H1 (cell line): ENCODE results near the gene CORT. TPM values are rescaled to one million over a fixed set of nuclear protein-coding genes. Genes with fewer than 3 reads are reported as not detected.

ENCODE experiments used
- CTCF ChIA-PET: fragments of 300-600 bp; sonication (Branson Sonifier 250); formaldehyde crosslinking; loops from one replicate; lab custom pipeline; 2021; ENCODE audit not compliant: partially characterized antibody; lab: Charles Lee
- POLR2A ChIA-PET: fragments of 300-600 bp; sonication (Branson Sonifier 250); formaldehyde crosslinking; loops from one replicate; lab custom pipeline; 2021; ENCODE audit warnings: inconsistent platforms; ENCODE audit not compliant: partially characterized antibody; lab: Charles Lee
- DNase-seq, 2 experiments: peaks; one replicate each; pipeline versions ENCODE4 v3.0.0 to v3.0.0-alpha.2; 2010 to 2022; ENCODE audit warnings: low spot score in 2 of 2, low read depth in 1 of 2, mixed read lengths in 1 of 2
- FAIRE-seq: peaks from 2 replicates; lab custom pipeline; 2011; peaks lifted over from hg19 to GRCh38; lab: Jason Lieb, UNC
- H2AFZ ChIP-seq: 2 replicates; pipeline ENCODE4 v1.8.1; 2012; ENCODE audit warnings: low read length, inconsistent platforms
- H2AK5ac ChIP-seq: 2 replicates; pipeline ENCODE4 v1.6.1; 2013; ENCODE audit warnings: low read depth, low read length
- H2BK120ac ChIP-seq: replicated peaks from 2 replicates; pipeline ENCODE3; 2013; ENCODE audit warnings: low read depth, low read length, inconsistent platforms
- H2BK12ac ChIP-seq: 2 replicates; pipeline ENCODE4 v1.6.1; 2013; ENCODE audit warnings: low read depth, low read length
- H2BK15ac ChIP-seq: 2 replicates; pipeline ENCODE4 v1.6.1; 2013; ENCODE audit warnings: low read length
- H2BK20ac ChIP-seq: 2 replicates; pipeline ENCODE4 v1.6.1; 2013; ENCODE audit warnings: low read length
- H2BK5ac ChIP-seq: 2 replicates; pipeline ENCODE4 v1.6.1; 2013; ENCODE audit warnings: low read depth, low read length
- H3K14ac ChIP-seq: 2 replicates; pipeline ENCODE4 v1.6.1; 2013; ENCODE audit warnings: inconsistent platforms; ENCODE audit not compliant: insufficient read length
- H3K18ac ChIP-seq: 2 replicates; pipeline ENCODE4 v1.6.1; 2013; ENCODE audit warnings: low read length; ENCODE audit errors: extremely low read depth
- H3K23ac ChIP-seq: 2 replicates; pipeline ENCODE4 v1.6.1; 2013; ENCODE audit warnings: inconsistent platforms; ENCODE audit not compliant: insufficient read length
- H3K23me2 ChIP-seq: 2 replicates; pipeline ENCODE4 v1.6.1; 2013; ENCODE audit warnings: low read depth, low read length
- H3K27ac ChIP-seq: 2 replicates; pipeline ENCODE4 v1.6.1; 2011; ENCODE audit warnings: low read depth, low read length, inconsistent platforms
- H3K27me3 ChIP-seq, 4 experiments: replicated peaks in 1 of 4; 1 replicate in 1 of 4; 2 replicates in 3 of 4; pipeline versions ENCODE4 v1.6.1 to v1.8.1; 2011 to 2013; ENCODE audit warnings: low read length in 3 of 4, mild to moderate bottlenecking in 3 of 4, inconsistent platforms in 2 of 4, mixed read lengths in 2 of 4, moderate library complexity in 1 of 4; ENCODE audit not compliant: control insufficient read depth in 3 of 4, insufficient read depth in 3 of 4; ENCODE audit errors: extremely low read depth in 1 of 4
- H3K36me3 ChIP-seq, 4 experiments: 2 replicates each; pipeline versions ENCODE4 v1.6.1 to v1.8.1; 2011 to 2013; ENCODE audit warnings: mild to moderate bottlenecking in 4 of 4, low read length in 3 of 4, moderate library complexity in 2 of 4, control low read depth in 1 of 4, inconsistent platforms in 1 of 4; ENCODE audit not compliant: insufficient read depth in 4 of 4, control insufficient read depth in 2 of 4
- H3K4ac ChIP-seq: replicated peaks from 2 replicates; pipeline ENCODE3; 2013; ENCODE audit warnings: low read length, low read depth, mixed read lengths, inconsistent platforms; ENCODE audit not compliant: insufficient read length
- H3K4me1 ChIP-seq, 4 experiments: replicated peaks in 1 of 4; 1 replicate in 1 of 4; 2 replicates in 3 of 4; pipeline versions ENCODE4 v1.6.1 to v1.8.1; 2011 to 2013; ENCODE audit warnings: low read length in 3 of 4, inconsistent platforms in 2 of 4, mixed read lengths in 1 of 4; ENCODE audit not compliant: insufficient read depth in 4 of 4, control insufficient read depth in 3 of 4
- H3K4me2 ChIP-seq, 2 experiments: 2 replicates each; pipeline versions ENCODE4 v1.6.1 to v1.8.1; 2011 to 2013; ENCODE audit warnings: low read depth in 2 of 2, low read length in 2 of 2, control low read depth in 1 of 2, inconsistent platforms in 1 of 2, mild to moderate bottlenecking in 1 of 2; ENCODE audit not compliant: insufficient read depth in 1 of 2
- H3K4me3 ChIP-seq, 4 experiments: fragments of 200-600, 300-600 bp in 1 of 4; sonication (generic), shearing (Covaris generic), sonication (Bioruptor Twin) in 1 of 4; 2 replicates each; pipeline versions ENCODE4 v1.5.1 to v1.8.1; 2011 to 2016; ENCODE audit warnings: low read length in 4 of 4, low read depth in 3 of 4, control low read depth in 2 of 4, inconsistent platforms in 2 of 4, mild to moderate bottlenecking in 2 of 4, mixed read lengths in 1 of 4, moderate library complexity in 1 of 4; ENCODE audit not compliant: insufficient read depth in 2 of 4; ENCODE audit errors: extremely low read depth in 1 of 4
- H3K56ac ChIP-seq: replicated peaks from 2 replicates; pipeline ENCODE3; 2013; ENCODE audit warnings: low read depth, mild to moderate bottlenecking, mixed read lengths, low read length, inconsistent platforms; ENCODE audit not compliant: insufficient read length
- H3K79me1 ChIP-seq: 2 replicates; pipeline ENCODE4 v1.6.1; 2013; ENCODE audit warnings: low read depth, low read length, control low read depth
- H3K79me2 ChIP-seq, 2 experiments: 2 replicates each; pipeline versions ENCODE4 v1.6.1 to v1.8.1; 2012 to 2013; ENCODE audit warnings: low read length in 2 of 2, mild to moderate bottlenecking in 2 of 2, inconsistent platforms in 1 of 2; ENCODE audit not compliant: insufficient read depth in 2 of 2, control insufficient read depth in 1 of 2
- H3K9ac ChIP-seq, 4 experiments: replicated peaks in 1 of 4; 1 replicate in 1 of 4; 2 replicates in 3 of 4; pipeline versions ENCODE4 v1.6.1 to v1.8.1; 2011 to 2013; ENCODE audit warnings: low read depth in 3 of 4, low read length in 3 of 4, control low read depth in 2 of 4, mild to moderate bottlenecking in 2 of 4, moderate library complexity in 2 of 4, inconsistent platforms in 1 of 4; ENCODE audit errors: extremely low read depth in 1 of 4
- H3K9me3 ChIP-seq, 2 experiments: 2 replicates each; pipeline versions ENCODE4 v1.6.1 to v1.8.1; 2012 to 2013; ENCODE audit warnings: mild to moderate bottlenecking in 2 of 2, moderate library complexity in 2 of 2, control low read depth in 1 of 2, inconsistent platforms in 1 of 2, low read depth in 1 of 2, low read length in 1 of 2, mixed read lengths in 1 of 2; ENCODE audit not compliant: insufficient read depth in 2 of 2
- H4K20me1 ChIP-seq, 2 experiments: replicated peaks in 1 of 2; 2 replicates each; pipeline versions ENCODE3 to v1.8.1; 2011 to 2013; ENCODE audit warnings: inconsistent platforms in 2 of 2, low read length in 2 of 2, mild to moderate bottlenecking in 1 of 2; ENCODE audit not compliant: insufficient read depth in 2 of 2, control insufficient read depth in 1 of 2
- H4K5ac ChIP-seq: 2 replicates; pipeline ENCODE4 v1.6.1; 2013; ENCODE audit warnings: low read length, low read depth, mixed read lengths, inconsistent platforms; ENCODE audit not compliant: insufficient read length
- H4K8ac ChIP-seq: 2 replicates; pipeline ENCODE4 v1.8.0; 2013; ENCODE audit warnings: mild to moderate bottlenecking, moderate library complexity, low read length, inconsistent platforms; ENCODE audit not compliant: insufficient read depth; ENCODE audit errors: extremely low read depth
- H4K91ac ChIP-seq: replicated peaks from 2 replicates; pipeline ENCODE3; 2013; ENCODE audit warnings: low read length, mixed read lengths, inconsistent platforms; ENCODE audit not compliant: insufficient read length
- BACH1 ChIP-seq: IDR thresholded peaks from 2 replicates; pipeline ENCODE4 v1.6.1; 2012; ENCODE audit warnings: low read length, improper control_type of control experiment
- CBX5 ChIP-seq: fragments of 300-800, 300-1000 bp; sonication (generic); IDR thresholded peaks from 2 replicates; pipeline ENCODE4 v1.7.1; 2016; ENCODE audit warnings: antibody characterized with exemption, low read length, low read depth
- CHD2 ChIP-seq: IDR thresholded peaks from 2 replicates; pipeline ENCODE4 v1.6.1; 2012; ENCODE audit warnings: low read length, improper control_type of control experiment
- EP300 ChIP-seq, 2 experiments: IDR thresholded peaks; 1 replicate in 1 of 2; 2 replicates in 1 of 2; pipeline ENCODE4 v1.6.1; 2011 to 2012; ENCODE audit warnings: low read depth in 2 of 2, low read length in 2 of 2, mild to moderate bottlenecking in 2 of 2, borderline replicate concordance in 1 of 2, inconsistent platforms in 1 of 2, moderate library complexity in 1 of 2
- KDM1A ChIP-seq: fragments of 200-600, 300-600 bp; sonication (generic); IDR thresholded peaks from 2 replicates; pipeline ENCODE4 v1.7.1; 2016; ENCODE audit warnings: mild to moderate bottlenecking, low read length, borderline replicate concordance
- KDM4A ChIP-seq: IDR thresholded peaks from one replicate; pipeline ENCODE4 v1.7.1; 2012; ENCODE audit warnings: low read depth, mild to moderate bottlenecking, moderate library complexity, low read length, inconsistent platforms; ENCODE audit not compliant: severe bottlenecking
- RBBP5 ChIP-seq: IDR thresholded peaks from 2 replicates; pipeline ENCODE4 v1.7.1; 2012; ENCODE audit warnings: low read depth, mild to moderate bottlenecking, inconsistent platforms, low read length, moderate library complexity, borderline replicate concordance
- TAF1 ChIP-seq: IDR thresholded peaks from 2 replicates; pipeline ENCODE4 v1.6.1; 2011; ENCODE audit warnings: mild to moderate bottlenecking, low read depth, low read length
- WGBS, 2 experiments: shearing (Covaris generic) in 1 of 2; methylation state at CpG; one replicate each; pipeline versions ENCODE4 v1.1.6 to v1.1.7; 2013 to 2015; ENCODE audit warnings: low lambda C conversion rate in 2 of 2, mixed read lengths in 2 of 2, inconsistent platforms in 1 of 2, low coverage in 1 of 2, missing lambda C conversion rate in 1 of 2; ENCODE audit not compliant: insufficient replicate concordance in 2 of 2, insufficient coverage in 1 of 2, insufficient read length in 1 of 2; ENCODE audit errors: extremely low coverage in 1 of 2, missing lambda C conversion rate in 1 of 2; 5-methylcytosine and 5-hydroxymethylcytosine counted together
- polyA plus RNA-seq, 7 experiments: library from polyadenylated mRNA; depleted of rRNA in 3 of 7; stranded (reverse) in 5 of 7; unstranded in 2 of 7; fragments of >200 nt in 5 of 7; fragments of 200-250 nt in 2 of 7; gene quantifications; 1 replicate in 5 of 7; 2 replicates in 1 of 7; 4 replicates in 1 of 7; pipeline versions ENCODE4 v1.2.1 to v1.2.3, GENCODE V29; 2011 to 2013; ENCODE audit warnings: missing spikeins in 2 of 7, mixed read lengths in 2 of 7
- total RNA-seq: library from RNA; stranded (reverse); fragmentation: NEBNext Ultra II Directional; extraction: Animal tissue kit (Norgen Biotek cat#: 25700); gene quantifications from 2 replicates; pipeline ENCODE4 v1.2.1, GENCODE V29; 2021

CORT gene
- total and polyA plus RNA-seq, 2 of the 8 experiments (the other 6 are each of a cell fraction or from before 2014, with no cell fraction given): 0.15 to 0.30 TPM

GRCh38 chr1:10456661-10457060 lies 6.8 kb downstream of the CORT start:
- FAIRE-seq (no peak), DNase-seq (no peak)
- H3K23me2 ChIP-seq: no peaks in the 10 kb centered on the region
- no peaks in the 10 kb centered on the region for H3K79me2 ChIP-seq
- no peaks in the 10 kb centered on the region for H3K27me3 ChIP-seq
- H2BK120ac ChIP-seq: no peak overlapping the region
- no peaks in the 10 kb centered on the region for H3K9me3 ChIP-seq
- CTCF ChIA-PET: interaction anchor here (0.5 to 7.4 kb wide), 15 partner anchors 11 to 487 kb away, joined by 3 to 43 read pairs (median 4); partner anchors contain the start of gene CENPS
- H2AFZ ChIP-seq: no peak overlapping the region
- H3K36me3 ChIP-seq: peaks cover 6 to 36% (median 12%) of the 10 kb centered on the region in 4 experiments; a peak in 7 of 8 replicates
- no peak overlapping the region for H2BK5ac ChIP-seq
- H4K5ac ChIP-seq: no peak overlapping the region
- no peaks in the 10 kb centered on the region for H3K79me1 ChIP-seq
- no peak overlapping the region for H4K91ac ChIP-seq
- H3K23ac ChIP-seq: no peak overlapping the region
- no peak overlapping the region for H3K56ac ChIP-seq
- no peak overlapping the region for H2BK15ac ChIP-seq
- H3K4me2 ChIP-seq: no peak overlapping the region
- H4K8ac ChIP-seq: no peak overlapping the region
- no peak overlapping the region for H3K4ac ChIP-seq
- no peak overlapping the region for H3K14ac ChIP-seq
- POLR2A ChIA-PET: interaction anchor here (0.9 to 7.9 kb wide), 12 partner anchors 10 to 58 kb away, joined by 3 to 67 read pairs (median 8); partner anchors contain the start of genes CENPS, DFFA, PEX14 and PGD
- TF ChIP-seq CBX5: no peak
- TF ChIP-seq EP300 (IDR thresholded peaks at IDR 0.05; ENCODE audit: borderline replicate concordance in 1 of 2, low read depth in 2 of 2, low read length in 2 of 2): no peak
- no peak for TF ChIP-seq KDM4A
- no peak for TF ChIP-seq KDM1A
- no peak for TF ChIP-seq CHD2
- no peak for TF ChIP-seq BACH1
- no peak for TF ChIP-seq TAF1
- no peak for TF ChIP-seq RBBP5
- H2AK5ac ChIP-seq: no peak overlapping the region
- H3K18ac ChIP-seq: no peak overlapping the region
- WGBS, 2 experiments: 94% methylated on average over 7 of the region's 7 CpGs; no CpG with 5 or more reads in 1 of the 2 experiments
- H4K20me1 ChIP-seq: peaks cover 0 to 4% of the 10 kb centered on the region in 2 experiments
- H3K4me3 ChIP-seq: no peak overlapping the region
- H2BK12ac ChIP-seq: no peak overlapping the region
- no peak overlapping the region for H2BK20ac ChIP-seq
- H3K4me1 ChIP-seq: peaks cover 0 to under 1% (median 0%) of the 10 kb centered on the region in 4 experiments; a peak in 1 of 7 replicates
- no peak overlapping the region for H3K9ac ChIP-seq
- no peak overlapping the region; the same call in 1 of the 2 replicates for H3K27ac ChIP-seq
